OCI-LY7 (cell line): ENCODE measurements around the gene ACKR1. TPM values are rescaled to one million over a fixed set of nuclear protein-coding genes. Genes with fewer than 3 reads are reported as not detected.

Experiments
- BruUV-seq: library from RNA; stranded (reverse); fragments of 400-500 nt; replicated peaks from 2 replicates; lab custom pipeline; 2021; lab: Mats Ljungman, UMichigan
- CTCF ChIA-PET: fragments of 300-600 bp; sonication (Branson Sonifier 250); formaldehyde crosslinking; loops from one replicate; lab custom pipeline; 2022; ENCODE audit warnings: antibody characterized with exemption; ENCODE audit not compliant: unreplicated experiment; lab: Charles Lee
- POLR2A ChIA-PET: fragments of 300-600 bp; sonication (Branson Sonifier 250); formaldehyde crosslinking; loops from one replicate; lab custom pipeline; 2022; ENCODE audit warnings: antibody characterized with exemption; lab: Charles Lee
- DNase-seq: peaks from one replicate; pipeline ENCODE4 v3.0.0-alpha.2; 2015; ENCODE audit warnings: low spot score
- H2AFZ ChIP-seq: fragments of 200-600 bp; sonication (generic), shearing (Covaris generic); 2 replicates; pipeline ENCODE4 v1.6.1; 2014; ENCODE audit warnings: mild to moderate bottlenecking, antibody characterized with exemption, low read length, moderate library complexity
- H3K27ac ChIP-seq: fragments of 200-600 bp; sonication (generic); 2 replicates; pipeline ENCODE4 v1.5.1; 2014; ENCODE audit warnings: mixed run types, low read depth, mild to moderate bottlenecking, moderate library complexity, low read length, inconsistent platforms; ENCODE audit not compliant: poor library complexity, severe bottlenecking
- H3K36me3 ChIP-seq: fragments of 200-600 bp; sonication (generic); 2 replicates; pipeline ENCODE4 v1.6.1; 2014; ENCODE audit warnings: mild to moderate bottlenecking, antibody characterized with exemption, low read length, moderate library complexity, mixed read lengths; ENCODE audit not compliant: insufficient read depth
- H3K4me1 ChIP-seq: fragments of 200-600 bp; sonication (generic); 2 replicates; pipeline ENCODE4 v1.5.1; 2014; ENCODE audit warnings: mild to moderate bottlenecking, low read length; ENCODE audit not compliant: insufficient read depth, poor library complexity, severe bottlenecking
- H3K4me2 ChIP-seq: fragments of 200-600 bp; sonication (generic); 2 replicates; pipeline ENCODE4 v1.6.1; 2014; ENCODE audit warnings: mild to moderate bottlenecking, low read length
- H3K4me3 ChIP-seq: fragments of 200-600 bp; sonication (generic); 2 replicates; pipeline ENCODE4 v1.5.1; 2014; ENCODE audit warnings: mild to moderate bottlenecking, low read depth, low read length; ENCODE audit not compliant: poor library complexity, severe bottlenecking
- H3K79me2 ChIP-seq: fragments of 200-600 bp; sonication (generic); 2 replicates; pipeline ENCODE4 v1.6.1; 2016; ENCODE audit warnings: low read depth, mild to moderate bottlenecking, low read length, moderate library complexity, mixed read lengths; ENCODE audit not compliant: insufficient read depth
- H3K9me2 ChIP-seq: fragments of 200-600 bp; sonication (generic); 2 replicates; pipeline ENCODE4 v1.6.1; 2016; ENCODE audit warnings: mild to moderate bottlenecking, low read length, mixed read lengths; ENCODE audit not compliant: insufficient read depth
- H3K9me3 ChIP-seq: fragments of 200-600 bp; sonication (generic); 2 replicates; pipeline ENCODE4 v1.6.1; 2014; ENCODE audit warnings: mild to moderate bottlenecking, mixed run types, low read length, mixed read lengths
- H4K20me1 ChIP-seq: fragments of 200-600 bp; sonication (generic); 2 replicates; pipeline ENCODE4 v1.6.1; 2014; ENCODE audit warnings: mild to moderate bottlenecking, antibody characterized with exemption, low read length, moderate library complexity, mixed read lengths; ENCODE audit not compliant: insufficient read depth
- CTCF ChIP-seq: fragments of 200-600 bp; sonication (generic); conservative IDR thresholded peaks from 2 replicates; pipeline ENCODE4 v1.5.1; 2014; ENCODE audit warnings: mild to moderate bottlenecking, antibody characterized with exemption, low read length, moderate library complexity, mixed read lengths
- EZH2phosphoT487 ChIP-seq: fragments of 200-600 bp; sonication (generic); IDR thresholded peaks from 2 replicates; pipeline ENCODE4 v1.6.1; 2018; ENCODE audit warnings: low read depth, borderline replicate concordance, mild to moderate bottlenecking, mixed run types, antibody characterized with exemption, low read length, moderate library complexity, mixed read lengths
- intact Hi-C: fragments of 100-400 bp; cut with micrococcal nuclease; formaldehyde crosslinking; loops from one replicate; pipeline ENCODE4 v1.10.0; 2022; ENCODE audit not compliant: unreplicated experiment
- total RNA-seq, 2 experiments: library from RNA; depleted of rRNA in 1 of 2; stranded (reverse); fragments of >200 nt in 1 of 2; shearing (Covaris generic) in 1 of 2; gene quantifications; 2 replicates each; pipeline ENCODE4 v1.2.3, GENCODE V29; 2014 to 2022

ACKR1 gene
- total RNA-seq, 2 experiments from 2014 or later: not detected

- Histone ChIP-seq H2AFZ (no peak overlapping the region), H3K27ac (no peak overlapping the region), H4K20me1 (no peaks in the 10 kb centered on the region), H3K4me1 (no peaks in the 10 kb centered on the region), H3K9me3 (no peaks in the 10 kb centered on the region), H3K79me2 (no peaks in the 10 kb centered on the region), H3K4me2 (no peak overlapping the region), H3K9me2 (no peaks in the 10 kb centered on the region), H3K36me3 (no peaks in the 10 kb centered on the region), H3K4me3 (no peak overlapping the region)
- no peak for DNase-seq
- POLR2A ChIA-PET: no interaction called here
- intact Hi-C loops: no loop called here
- no peak for TF ChIP-seq EZH2phosphoT487
- no peak for TF ChIP-seq CTCF
- BruUV-seq: no TSS peak
- CTCF ChIA-PET: no interaction called here
These were observed 32.8 kb upstream of the ACKR1 start for GRCh38 chr1:159171688-159172501.

GRCh38 chr1:159172614-159173291, 31.9 kb upstream of the ACKR1 start:
- H4K20me1 ChIP-seq: no peaks in the 10 kb centered on the region
- ChIA-PET CTCF (no interaction called here), POLR2A (no interaction called here)
- no peak overlapping the region for H3K27ac ChIP-seq
- no peak overlapping the region for H2AFZ ChIP-seq
- BruUV-seq: no TSS peak
- no peak overlapping the region for H3K4me3 ChIP-seq
- TF ChIP-seq EZH2phosphoT487: no peak
- no peak for TF ChIP-seq CTCF
- H3K9me3 ChIP-seq: no peaks in the 10 kb centered on the region
- H3K4me1 ChIP-seq: no peaks in the 10 kb centered on the region
- no peak for DNase-seq
- intact Hi-C loops: no loop called here
- no peaks in the 10 kb centered on the region for H3K36me3 ChIP-seq
- no peaks in the 10 kb centered on the region for H3K79me2 ChIP-seq
- H3K9me2 ChIP-seq: no peaks in the 10 kb centered on the region
- no peak overlapping the region for H3K4me2 ChIP-seq

- Histone ChIP-seq H4K20me1 (no peaks in the 10 kb centered on the region), H2AFZ (no peak overlapping the region), H3K9me3 (no peaks in the 10 kb centered on the region), H3K27ac (no peak overlapping the region), H3K79me2 (no peaks in the 10 kb centered on the region), H3K36me3 (no peaks in the 10 kb centered on the region), H3K4me3 (no peak overlapping the region), H3K4me2 (no peak overlapping the region), H3K4me1 (no peaks in the 10 kb centered on the region), H3K9me2 (no peaks in the 10 kb centered on the region)
- TF ChIP-seq CTCF (no peak), EZH2phosphoT487 (no peak)
- no peak for DNase-seq
- CTCF ChIA-PET: no interaction called here
- POLR2A ChIA-PET: no interaction called here
- BruUV-seq: no TSS peak
- intact Hi-C loops: no loop called here
These were observed 31.4 kb upstream of the ACKR1 start for GRCh38 chr1:159173320-159173719.
